NCI-H1694 (cell line): ENCODE data around the gene FADS1.

ENCODE experiments used
- DNase-seq: peaks from one replicate; lab custom pipeline; 2025; lab: John Stamatoyannopoulos, UW

FADS1 gene

DNA sequence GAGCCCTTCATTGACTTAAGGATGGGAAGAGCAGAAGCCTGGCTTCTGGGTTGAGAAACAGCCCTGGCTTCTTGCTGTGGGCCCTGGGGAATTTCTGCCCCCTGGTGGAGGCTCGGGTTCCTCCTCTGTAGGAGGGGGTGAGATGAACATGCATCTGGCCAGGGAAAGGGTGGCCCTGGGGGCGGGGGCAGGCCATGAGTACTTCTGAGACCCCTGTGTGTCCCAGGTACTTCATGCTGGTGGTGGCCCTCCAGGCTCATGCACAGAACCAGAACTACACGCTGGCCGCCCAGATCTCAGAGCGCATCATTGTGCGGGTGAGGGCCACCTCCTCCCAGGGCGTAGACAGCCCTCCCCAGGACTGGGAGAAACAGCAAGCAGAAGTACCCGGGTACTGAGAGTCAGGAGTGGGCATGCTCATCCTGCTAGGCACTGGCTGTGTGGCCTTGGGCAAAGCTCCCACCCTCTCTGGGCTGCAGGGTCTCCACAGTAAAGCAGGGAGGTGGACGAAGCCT is 40.2 kb downstream of the FADS1 start:
- DNase-seq, result no peak

DNA sequence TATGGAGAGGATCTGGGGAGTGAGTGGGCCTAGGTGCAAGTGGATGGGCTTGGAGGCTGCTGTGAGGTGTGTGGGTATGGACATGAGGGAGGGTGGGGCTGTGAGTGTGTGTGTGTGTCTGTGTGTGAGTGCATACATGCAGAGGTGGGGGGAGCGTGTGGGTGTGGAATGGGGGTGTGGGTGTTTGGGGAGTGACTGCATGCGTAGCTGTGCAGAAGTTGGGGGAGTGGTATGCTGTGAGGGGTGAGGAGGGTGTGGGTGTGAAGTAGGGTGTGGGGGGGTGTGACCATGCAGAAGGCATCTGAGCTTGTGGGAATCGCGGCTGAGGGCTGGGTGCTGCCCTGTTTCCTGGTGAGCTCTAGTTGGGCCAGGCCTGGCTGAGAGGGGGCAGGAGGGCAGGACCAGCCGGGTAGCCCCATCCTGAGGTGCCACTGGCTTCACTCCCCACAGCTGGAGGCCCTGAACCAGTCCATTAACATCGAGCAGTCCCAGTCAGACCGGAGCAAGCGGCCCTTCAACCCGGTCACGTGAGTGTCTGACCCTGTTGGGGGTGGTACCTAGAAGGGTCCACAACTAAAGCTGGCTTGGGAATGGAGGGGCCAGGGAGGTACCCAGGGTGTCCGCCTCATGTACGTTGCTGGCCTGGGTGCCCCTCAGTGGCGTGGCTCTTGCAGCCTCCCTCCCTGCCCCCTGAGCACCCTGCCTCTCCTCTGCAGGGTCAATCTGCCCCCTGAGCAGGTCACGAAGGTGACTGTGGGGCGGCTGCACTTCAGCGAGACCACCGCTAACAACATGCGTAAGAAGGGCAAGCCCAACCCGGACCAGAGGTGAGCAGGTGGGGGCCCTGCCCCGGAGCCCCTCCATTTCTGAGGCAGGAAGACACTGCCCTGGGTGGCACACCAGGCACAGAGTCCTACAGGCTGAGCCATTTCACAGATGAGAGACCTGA is 40.9 kb downstream of the FADS1 start:
- no peak for DNase-seq

GRCh38 chr11:61775106-61775505 is 41.7 kb downstream of the FADS1 start:
- DNase-seq, result no peak

DNA sequence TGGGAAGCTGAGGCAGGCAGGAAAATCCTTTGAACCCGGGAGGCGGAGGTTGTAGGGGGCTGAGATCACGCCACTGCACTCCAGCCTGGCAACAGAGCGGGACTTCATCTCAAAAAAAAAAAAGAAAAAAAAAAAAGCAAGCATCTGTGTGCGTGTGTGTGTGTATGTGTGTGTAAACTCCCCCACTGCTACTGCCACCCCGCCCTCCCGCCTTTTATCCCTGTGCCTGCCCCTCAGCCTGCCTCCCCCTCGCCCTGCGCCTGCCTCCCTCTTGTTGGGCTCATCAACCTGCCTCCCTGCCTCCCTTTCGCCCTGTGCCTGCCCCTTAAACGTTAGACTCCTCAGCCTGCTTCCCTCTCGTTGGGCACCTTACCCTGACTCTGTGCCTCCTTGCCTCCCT is 42.4 kb downstream of the FADS1 start:
- no peak for DNase-seq

- no peak for DNase-seq
Measured at GRCh38 chr11:61773809-61774208, 43.0 kb downstream of the FADS1 start.

- DNase-seq, result no peak
Measured at GRCh38 chr11:61773356-61773755, 43.4 kb downstream of the FADS1 start.

- DNase-seq, result no peak
Measured at GRCh38 chr11:61771985-61772455, 44.8 kb downstream of the FADS1 start.

GRCh38 chr11:61771195-61771894 is 45.5 kb downstream of the FADS1 start:
- DNase-seq, result no peak

- no peak for DNase-seq
Measured at GRCh38 chr11:61769946-61770683, 46.7 kb downstream of the FADS1 start.

GRCh38 chr11:61769169-61769920 is 47.5 kb downstream of the FADS1 start:
- DNase-seq, result no peak

GRCh38 chr11:61768376-61769076 is 48.3 kb downstream of the FADS1 start:
- no peak for DNase-seq

DNA sequence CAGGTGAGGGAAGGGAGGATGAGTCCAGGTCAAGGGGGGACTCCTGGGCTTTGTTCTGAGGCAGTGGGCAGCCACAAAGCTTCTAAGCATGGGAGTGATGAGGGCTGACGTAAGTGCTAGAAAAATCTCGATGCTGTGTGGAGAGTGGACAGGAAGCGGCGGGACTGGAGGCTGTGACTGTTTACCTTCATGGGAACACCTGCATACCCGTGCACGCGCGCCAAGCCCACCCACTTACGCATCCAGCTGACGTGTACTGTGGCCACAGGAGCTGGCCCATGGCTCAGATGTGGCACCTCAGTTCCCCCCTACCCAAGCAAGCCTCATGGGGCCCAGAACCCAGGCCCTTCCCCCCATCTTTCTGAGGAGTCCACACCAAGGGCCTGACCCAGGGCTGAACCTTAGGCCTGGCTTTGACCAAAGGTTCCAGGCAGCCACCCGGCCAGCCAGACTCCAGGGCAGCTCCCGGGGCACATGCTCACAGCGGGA is 50.4 kb downstream of the FADS1 start:
- no peak for DNase-seq

- DNase-seq, result no peak
Measured at GRCh38 chr11:61765550-61766253, 51.1 kb downstream of the FADS1 start.

- DNase-seq, result no peak
Measured at GRCh38 chr11:61764606-61765260, 52.1 kb downstream of the FADS1 start.

GRCh38 chr11:61763930-61764605 is 52.7 kb downstream of the FADS1 start:
- DNase-seq, result no peak

GRCh38 chr11:61762798-61763197 is 54.0 kb downstream of the FADS1 start:
- DNase-seq, result no peak

DNA sequence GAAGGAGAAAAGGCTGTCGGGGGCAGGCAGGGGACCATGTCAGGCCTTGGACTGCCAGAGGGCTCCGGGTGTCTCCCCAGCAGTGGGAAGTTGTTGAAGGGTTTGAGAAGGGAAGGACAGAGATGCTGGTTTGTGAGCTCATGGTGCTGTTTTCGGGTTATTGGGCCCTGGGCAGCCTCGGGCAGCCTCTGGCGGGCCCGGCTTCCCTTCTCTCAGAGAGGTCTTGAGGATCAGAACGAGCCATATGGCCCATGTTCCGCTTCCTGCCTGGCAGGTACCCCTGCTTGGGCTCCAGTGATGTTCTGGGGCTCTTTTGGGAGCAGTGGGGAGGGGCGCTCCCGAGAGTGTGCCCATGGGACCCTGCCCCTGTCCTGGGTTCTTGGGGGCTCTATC is 54.6 kb downstream of the FADS1 start:
- DNase-seq, result no peak

- no peak for DNase-seq
Measured at GRCh38 chr11:61761440-61762222, 55.2 kb downstream of the FADS1 start.
